Upper lobe of right lung (tissue), 1 donor: Measurements from ENCODE around the gene MAGEA9B. TPM values are rescaled to one million over a fixed set of nuclear protein-coding genes. Genes with fewer than 3 reads are reported as not detected.
"Not testable (repeated sequence)": the region's sequence is repeated elsewhere in the genome, so short reads cannot be mapped to it uniquely, and the experiment has no call there.

Experiments
- ATAC-seq: fragments of 200-7000 bp; cut with Tn5 transposase; one replicate; pipeline ENCODE4 v1.9.1; 2020; ENCODE audit warnings: mild to moderate bottlenecking, moderate library complexity
- DNase-seq: peaks from one replicate; pipeline ENCODE4 v3.0.0-alpha.2; 2020
- H3K27ac ChIP-seq: fragments of 200-600 bp; one replicate; pipeline ENCODE4 v1.8.0; 2022
- H3K27me3 ChIP-seq: fragments of 200-600 bp; one replicate; pipeline ENCODE4 v1.8.0; 2022; ENCODE audit warnings: mild to moderate bottlenecking
- H3K36me3 ChIP-seq: fragments of 200-600 bp; one replicate; pipeline ENCODE4 v1.8.0; 2022
- H3K4me1 ChIP-seq: fragments of 200-600 bp; one replicate; pipeline ENCODE4 v1.8.0; 2022
- H3K4me3 ChIP-seq: fragments of 200-600 bp; one replicate; pipeline ENCODE4 v1.8.0; 2022; ENCODE audit warnings: mild to moderate bottlenecking
- H3K9me3 ChIP-seq: fragments of 200-600 bp; one replicate; pipeline ENCODE4 v1.8.0; 2022
- intact Hi-C: fragments of 100-400 bp; cut with DNase I; formaldehyde crosslinking; loops from one replicate; pipeline ENCODE4 v1.11.0; 2022
- total RNA-seq: library from RNA; stranded (reverse); fragmentation: NEBNext Ultra II Directional; extraction: Animal tissue kit (Norgen Biotek cat#: 25700); gene quantifications from one replicate; pipeline ENCODE4 v1.2.1, GENCODE V29; 2021
- TF ChIP-seq, protein P1 (sequence below): fragments of 200-600 bp; IDR thresholded peaks from one replicate; pipeline ENCODE4 v1.8.0; 2022; ENCODE audit warnings: antibody characterized with exemption
- donor health status: DM: no; HTN: yes; CAD: no; lungs with severe emphysema.

Gene MAGEA9B
- total RNA-seq, 1 donor from 2014 or later = not detected

DNA sequence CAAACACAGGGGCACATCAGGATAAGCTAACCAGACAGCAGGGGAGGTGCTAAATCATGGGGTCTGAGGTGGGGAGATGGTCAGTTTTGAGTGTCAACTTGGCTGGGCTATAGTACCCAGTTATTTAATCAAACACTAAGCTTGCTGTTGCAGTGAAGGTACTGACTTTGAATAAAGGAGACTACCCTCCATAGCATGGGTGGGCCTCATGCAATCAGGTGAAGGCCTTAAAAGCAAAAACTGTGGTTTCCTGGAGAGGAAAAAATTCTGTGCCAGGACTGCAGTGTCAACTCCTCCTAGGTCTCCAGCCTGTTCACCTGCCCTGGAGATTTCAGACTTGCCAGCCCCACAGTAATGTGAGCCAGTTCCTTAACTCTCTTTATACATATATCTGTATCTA lies 20.4 kb upstream of the MAGEA9B start:
- DNase-seq (no peak), ATAC-seq (no peak)
- Histone ChIP-seq H3K27me3 (no peaks in the 10 kb centered on the region), H3K4me1 (no peaks in the 10 kb centered on the region), H3K9me3 (no peaks in the 10 kb centered on the region), H3K36me3 (no peaks in the 10 kb centered on the region), H3K27ac (no peak overlapping the region), H3K4me3 (no peak overlapping the region)
- TF ChIP-seq, protein P1, sequence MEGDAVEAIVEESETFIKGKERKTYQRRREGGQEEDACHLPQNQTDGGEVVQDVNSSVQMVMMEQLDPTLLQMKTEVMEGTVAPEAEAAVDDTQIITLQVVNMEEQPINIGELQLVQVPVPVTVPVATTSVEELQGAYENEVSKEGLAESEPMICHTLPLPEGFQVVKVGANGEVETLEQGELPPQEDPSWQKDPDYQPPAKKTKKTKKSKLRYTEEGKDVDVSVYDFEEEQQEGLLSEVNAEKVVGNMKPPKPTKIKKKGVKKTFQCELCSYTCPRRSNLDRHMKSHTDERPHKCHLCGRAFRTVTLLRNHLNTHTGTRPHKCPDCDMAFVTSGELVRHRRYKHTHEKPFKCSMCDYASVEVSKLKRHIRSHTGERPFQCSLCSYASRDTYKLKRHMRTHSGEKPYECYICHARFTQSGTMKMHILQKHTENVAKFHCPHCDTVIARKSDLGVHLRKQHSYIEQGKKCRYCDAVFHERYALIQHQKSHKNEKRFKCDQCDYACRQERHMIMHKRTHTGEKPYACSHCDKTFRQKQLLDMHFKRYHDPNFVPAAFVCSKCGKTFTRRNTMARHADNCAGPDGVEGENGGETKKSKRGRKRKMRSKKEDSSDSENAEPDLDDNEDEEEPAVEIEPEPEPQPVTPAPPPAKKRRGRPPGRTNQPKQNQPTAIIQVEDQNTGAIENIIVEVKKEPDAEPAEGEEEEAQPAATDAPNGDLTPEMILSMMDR = no peak
- intact Hi-C loops = no loop called here

- H3K27me3 ChIP-seq, H3K4me3 ChIP-seq, H3K9me3 ChIP-seq, H3K4me1 ChIP-seq, ATAC-seq, DNase-seq, intact Hi-C loops, H3K36me3 ChIP-seq, H3K27ac ChIP-seq: not testable (repeated sequence)
Measured at GRCh38 chrX:149605248-149605885, 18.1 kb upstream of the MAGEA9B start.

- H3K9me3 ChIP-seq, ATAC-seq, H3K27ac ChIP-seq, H3K36me3 ChIP-seq, H3K4me3 ChIP-seq, H3K4me1 ChIP-seq, H3K27me3 ChIP-seq, intact Hi-C loops, DNase-seq: not testable (repeated sequence)
Measured at GRCh38 chrX:149598603-149599002, 11.3 kb upstream of the MAGEA9B start.

DNA sequence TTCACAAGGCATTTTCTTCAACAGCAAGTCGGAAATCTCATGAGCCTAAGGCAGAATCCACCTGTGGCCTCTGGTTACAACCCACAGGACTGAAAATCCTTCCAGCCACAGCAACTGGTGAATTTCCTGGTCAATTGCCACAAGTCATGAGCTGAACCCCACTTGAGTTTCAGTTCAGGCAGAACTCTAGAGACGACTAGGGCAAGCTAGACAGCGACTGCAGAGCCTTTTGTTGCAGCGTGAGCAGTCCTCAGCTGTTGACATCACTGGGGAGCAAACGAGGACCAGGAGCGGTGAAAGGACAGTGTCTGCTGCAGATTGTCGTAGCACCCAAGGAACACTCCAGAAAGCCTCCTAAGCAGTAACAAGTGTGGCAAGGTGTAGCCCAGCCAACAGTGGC lies 8.7 kb upstream of the MAGEA9B start:
- H3K36me3 ChIP-seq, H3K27me3 ChIP-seq, intact Hi-C loops, DNase-seq, H3K4me3 ChIP-seq, H3K4me1 ChIP-seq, H3K9me3 ChIP-seq, H3K27ac ChIP-seq, ATAC-seq: not testable (repeated sequence)

DNA sequence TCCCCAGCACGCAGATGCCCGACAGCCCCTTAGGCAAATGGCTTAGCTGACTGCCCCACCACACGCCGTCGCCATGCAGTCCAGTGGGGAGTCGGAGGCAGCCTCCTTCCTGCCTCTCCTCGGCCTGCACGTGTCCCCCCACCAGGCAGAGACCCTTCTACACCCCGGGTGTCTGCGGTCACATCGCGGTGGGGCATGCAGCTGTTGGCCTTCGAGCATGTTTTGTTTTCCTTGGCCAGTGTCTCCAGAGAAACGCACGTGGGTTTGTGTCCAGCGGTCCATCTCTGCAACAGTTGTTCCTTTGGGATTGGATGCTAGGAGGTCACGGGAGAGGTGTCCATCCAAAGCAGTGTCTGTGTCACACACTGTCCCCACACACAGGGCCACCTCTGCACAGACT lies 8.0 kb upstream of the MAGEA9B start, which contains the start of gene HSFX2:
Gene HSFX2, minus strand, starts transcription at position 101 of the 400 bp plus-strand sequence. CDS start 614 bp downstream, outside the sequence.
- H3K36me3 ChIP-seq, H3K9me3 ChIP-seq, H3K4me3 ChIP-seq, ATAC-seq, intact Hi-C loops, H3K27me3 ChIP-seq, DNase-seq, H3K27ac ChIP-seq, H3K4me1 ChIP-seq: not testable (repeated sequence)

DNA sequence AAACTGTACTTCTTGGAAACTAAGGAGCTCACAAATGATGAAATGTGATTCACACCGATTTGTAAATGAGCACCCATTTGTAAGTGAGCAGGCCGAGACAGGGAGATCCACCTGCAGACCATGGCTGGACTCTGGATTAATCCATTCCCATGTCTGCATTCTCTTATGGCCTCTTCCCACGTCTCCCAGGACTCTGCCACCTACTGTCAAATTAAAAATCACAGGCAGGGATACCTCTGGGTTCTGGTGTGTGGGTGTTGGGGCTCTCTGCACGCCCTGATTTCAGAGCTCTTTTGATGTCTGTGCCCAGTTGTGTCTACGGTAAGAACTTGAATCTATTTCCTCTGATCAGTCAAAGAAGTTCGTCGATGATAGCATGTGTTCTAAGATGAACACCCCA lies 3.7 kb upstream of the MAGEA9B start:
- intact Hi-C loops, DNase-seq, H3K36me3 ChIP-seq, H3K27me3 ChIP-seq, H3K4me1 ChIP-seq, H3K9me3 ChIP-seq, H3K27ac ChIP-seq, H3K4me3 ChIP-seq, ATAC-seq: not testable (repeated sequence)

GRCh38 chrX:149585631-149586030 lies 1.6 kb downstream of the MAGEA9B start:
- H3K9me3 ChIP-seq, H3K27me3 ChIP-seq, intact Hi-C loops, DNase-seq, H3K36me3 ChIP-seq, H3K4me3 ChIP-seq, ATAC-seq, H3K4me1 ChIP-seq, H3K27ac ChIP-seq: not testable (repeated sequence)

GRCh38 chrX:149573456-149573855 lies 13.8 kb downstream of the MAGEA9B start:
- H3K4me1 ChIP-seq, H3K27me3 ChIP-seq, H3K27ac ChIP-seq, intact Hi-C loops, H3K9me3 ChIP-seq, H3K36me3 ChIP-seq, H3K4me3 ChIP-seq, ATAC-seq, DNase-seq: not testable (repeated sequence)

DNA sequence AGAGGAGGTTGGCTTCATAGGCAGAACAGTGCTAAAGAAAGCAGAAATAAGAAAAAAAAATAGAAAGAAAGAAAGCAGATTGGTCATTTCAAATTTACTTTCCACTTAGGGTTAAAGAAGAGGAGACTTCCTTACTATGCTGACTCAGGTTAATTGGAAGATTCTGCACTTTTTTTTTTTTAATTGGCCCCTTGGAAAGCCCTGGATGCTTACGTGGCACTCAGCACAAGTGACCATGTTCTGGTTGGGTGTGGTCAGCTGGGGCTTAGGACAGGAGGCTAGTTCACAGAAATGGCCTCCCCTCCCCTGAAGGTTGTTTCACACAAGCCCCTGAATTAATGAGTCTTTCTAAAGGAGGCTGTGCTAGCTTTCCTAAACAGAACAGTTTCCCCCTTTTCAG lies 14.5 kb downstream of the MAGEA9B start:
- no peak for DNase-seq
- H3K27ac ChIP-seq = no peak overlapping the region
- H3K9me3 ChIP-seq = no peaks in the 10 kb centered on the region
- no peaks in the 10 kb centered on the region for H3K4me1 ChIP-seq
- intact Hi-C loops = no loop called here
- no peaks in the 10 kb centered on the region for H3K27me3 ChIP-seq
- no peak for ATAC-seq
- H3K36me3 ChIP-seq = no peaks in the 10 kb centered on the region
- no peak overlapping the region for H3K4me3 ChIP-seq
- TF ChIP-seq, protein P1 = no peak
